NCI-H2107 treated with DMSO at 0.1 percent for 48 hours (cell line): ENCODE results near the gene ZFAND2A.

Experiments
- DNase-seq: peaks from one replicate; lab custom pipeline; 2025; ENCODE audit not compliant: unreplicated experiment; lab: John Stamatoyannopoulos, UW

Gene ZFAND2A

GRCh38 chr7:1109581-1110310, 50.2 kb downstream of the ZFAND2A start:
- no peak for DNase-seq

- DNase-seq: no peak
Measured at GRCh38 chr7:1108264-1108920, 51.6 kb downstream of the ZFAND2A start.

- no peak for DNase-seq
Measured at GRCh38 chr7:1106793-1107421, 53.1 kb downstream of the ZFAND2A start.

- DNase-seq: no peak
Measured at GRCh38 chr7:1106063-1106792, 53.8 kb downstream of the ZFAND2A start.

- peak; percentile 13 for DNase-seq
Measured at GRCh38 chr7:1105189-1105588, 54.8 kb downstream of the ZFAND2A start.

- DNase-seq: no peak
Measured at GRCh38 chr7:1104516-1105179, 55.3 kb downstream of the ZFAND2A start.

- DNase-seq: no peak
Measured at GRCh38 chr7:1103789-1104515, 56.0 kb downstream of the ZFAND2A start.

GRCh38 chr7:1103009-1103788, 56.8 kb downstream of the ZFAND2A start:
- DNase-seq: no peak
